H1 (cell line): Measurements from ENCODE around the gene GP9.

ENCODE experiments used
- CTCF ChIP-seq, 3 experiments: IDR thresholded peaks; 1 replicate in 2 of 3; 2 replicates in 1 of 3; pipeline versions ENCODE4 v1.5.1 to v1.6.1; 2011; ENCODE audit warnings: low read length in 3 of 3, mild to moderate bottlenecking in 3 of 3, inconsistent platforms in 2 of 3, low read depth in 1 of 3, moderate library complexity in 1 of 3; ENCODE audit not compliant: insufficient read depth in 1 of 3; ENCODE audit errors: control extremely low read depth in 1 of 3
- MAX ChIP-seq: IDR thresholded peaks from 2 replicates; pipeline ENCODE4 v1.6.1; 2012; ENCODE audit warnings: inconsistent platforms
- POLR2A ChIP-seq, 2 experiments: IDR thresholded peaks; 1 replicate in 1 of 2; 2 replicates in 1 of 2; pipeline ENCODE4 v1.6.1; 2011; ENCODE audit warnings: low read depth in 2 of 2, low read length in 2 of 2, mild to moderate bottlenecking in 2 of 2; ENCODE audit errors: control extremely low read depth in 1 of 2

- no peak for TF ChIP-seq POLR2A (IDR thresholded peaks at IDR 0.05; ENCODE audit: control extremely low read depth in 1 of 2, low read depth in 2 of 2, low read length in 2 of 2)
- TF ChIP-seq MAX = peak; percentile 99
- peak; percentile 27 to 42 (median 32) for TF ChIP-seq CTCF (IDR thresholded peaks at IDR 0.05; ENCODE audit: control extremely low read depth in 1 of 3, insufficient read depth in 1 of 3, low read depth in 1 of 3, low read length in 3 of 3)
These were observed 33.6 kb upstream of the GP9 start for GRCh38 chr3:129026728-129027543.
